ENCODE measurements around the gene PGC.
A peak's percentile ranks its signal among the peaks of the same experiment; 100 is the strongest.

Gene PGC

DNA sequence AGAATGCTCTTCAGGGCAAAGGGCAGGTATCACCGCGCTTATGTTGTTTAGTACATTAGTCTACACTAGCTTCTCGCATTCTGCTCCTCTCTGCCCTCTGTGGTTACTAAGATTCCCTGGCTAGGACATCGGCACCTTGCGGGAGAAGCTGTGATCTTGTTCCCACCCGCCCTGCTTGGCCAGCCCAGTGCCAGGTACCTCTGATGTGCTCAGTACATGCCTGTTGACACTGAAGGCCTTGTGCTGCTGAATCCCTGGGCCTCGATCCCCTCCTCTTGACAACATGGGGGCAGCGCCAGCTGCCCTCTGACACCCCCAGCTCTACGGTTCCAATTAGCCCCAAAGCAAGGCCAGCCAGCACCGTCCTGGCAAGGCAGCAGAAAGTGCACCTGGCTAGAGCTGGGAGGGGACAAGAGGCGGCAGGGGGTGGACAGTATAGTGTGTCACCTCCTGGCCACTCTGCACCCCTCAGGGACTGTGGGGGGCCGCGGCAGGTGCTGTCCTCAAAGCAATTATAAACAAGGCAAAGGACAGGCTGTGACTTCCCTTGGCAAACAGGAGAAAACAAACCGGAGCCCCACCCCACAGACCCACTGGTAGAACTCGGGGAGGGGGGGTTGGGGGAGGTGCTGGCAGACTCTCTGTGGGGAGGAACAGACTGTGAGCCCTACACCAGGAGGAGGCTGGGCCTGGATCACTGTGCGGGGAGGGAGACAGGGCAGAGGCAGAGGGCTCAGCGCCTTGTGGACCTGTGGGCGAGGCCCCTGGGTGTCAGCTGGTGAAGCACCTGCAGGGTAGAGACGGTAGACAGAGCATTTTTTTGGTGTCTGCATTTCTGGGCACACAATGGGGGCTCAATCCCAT is 18.9 kb downstream of the PGC start:
- DNase-seq, result peak; percentile 35

- DNase-seq, result no peak
These were observed 19.5 kb downstream of the PGC start for GRCh38 chr6:41727705-41728072.

DNA sequence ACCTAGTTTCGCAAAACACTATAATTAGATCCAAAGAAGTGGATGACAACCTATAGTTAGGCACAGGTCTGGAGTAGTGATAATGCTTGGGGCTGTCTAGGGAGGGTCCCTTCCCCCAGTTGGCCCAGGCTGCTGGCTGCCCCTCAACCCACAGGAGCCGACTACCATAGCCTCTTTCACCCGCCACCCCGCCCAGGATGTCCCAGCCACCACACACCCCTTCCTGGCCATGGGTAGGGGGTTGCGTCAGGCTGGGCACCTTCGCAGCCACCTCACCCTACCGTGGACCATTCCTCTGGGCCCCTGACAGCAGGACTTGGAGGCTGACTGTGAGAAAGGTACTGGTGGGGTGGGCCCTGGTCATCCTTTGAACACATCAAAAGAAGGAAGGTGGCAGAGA is 20.3 kb downstream of the PGC start:
- no peak for DNase-seq

DNA sequence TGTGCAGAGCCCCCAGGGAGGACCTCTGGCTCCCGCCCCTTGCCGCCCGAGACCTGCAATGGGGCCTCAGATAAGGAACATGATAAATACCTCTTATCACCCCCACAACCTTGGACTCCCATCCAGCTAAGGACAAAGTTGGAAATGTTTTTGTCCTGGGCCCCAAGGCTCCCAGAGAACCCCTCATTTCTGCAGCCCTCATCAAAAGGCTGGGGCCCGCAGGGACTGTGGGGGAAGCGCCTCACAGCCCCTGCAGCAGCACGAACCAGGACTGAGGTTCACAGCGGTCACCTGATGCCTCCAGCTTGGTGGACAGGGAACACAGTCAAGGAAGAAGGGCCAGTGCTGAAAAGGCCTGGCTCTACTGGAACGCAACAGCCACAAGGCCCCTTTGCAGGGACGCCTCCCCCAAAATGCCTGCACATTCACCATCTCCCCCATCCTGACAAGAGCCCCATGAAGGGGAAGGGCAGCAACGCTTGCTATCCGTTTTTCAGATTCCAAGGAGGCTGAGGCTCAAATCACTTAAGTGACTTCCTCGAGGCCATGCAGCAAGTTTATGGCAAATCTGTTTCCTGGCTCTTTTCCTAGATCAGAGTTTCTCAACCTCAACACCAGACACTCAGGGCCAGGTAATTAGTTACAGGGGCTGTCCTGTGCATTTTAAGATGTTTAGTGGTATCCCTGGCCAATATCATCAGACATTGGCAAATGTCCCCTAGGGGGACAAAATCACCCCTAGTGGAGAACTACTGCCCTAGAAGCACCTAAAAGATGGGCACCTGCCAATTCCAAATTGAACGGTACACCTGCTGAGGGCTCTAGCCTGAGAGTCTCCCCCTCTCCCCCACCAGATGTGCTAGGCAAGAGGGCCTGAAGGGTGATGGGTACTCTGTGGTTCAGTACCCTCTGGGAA is 22.4 kb downstream of the PGC start:
- no peak for DNase-seq

DNA sequence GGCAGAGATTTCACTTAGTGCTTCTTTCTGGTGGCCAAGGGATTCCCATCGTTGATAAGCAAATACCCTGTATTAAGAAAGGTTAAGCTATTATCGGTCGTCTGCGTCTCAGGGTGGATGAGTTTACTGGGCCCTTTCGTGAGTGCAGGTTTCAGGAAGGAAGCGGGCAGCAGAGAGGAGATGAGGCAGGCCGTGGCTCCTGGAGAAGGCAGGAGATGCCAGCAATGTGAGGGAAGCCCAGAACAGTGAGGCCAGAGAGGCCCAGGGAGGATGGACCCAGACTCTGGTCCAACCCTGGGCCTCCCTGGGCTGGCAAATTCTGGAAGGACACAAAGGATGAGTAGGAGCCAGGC is 23.0 kb downstream of the PGC start:
- no peak for DNase-seq

DNA sequence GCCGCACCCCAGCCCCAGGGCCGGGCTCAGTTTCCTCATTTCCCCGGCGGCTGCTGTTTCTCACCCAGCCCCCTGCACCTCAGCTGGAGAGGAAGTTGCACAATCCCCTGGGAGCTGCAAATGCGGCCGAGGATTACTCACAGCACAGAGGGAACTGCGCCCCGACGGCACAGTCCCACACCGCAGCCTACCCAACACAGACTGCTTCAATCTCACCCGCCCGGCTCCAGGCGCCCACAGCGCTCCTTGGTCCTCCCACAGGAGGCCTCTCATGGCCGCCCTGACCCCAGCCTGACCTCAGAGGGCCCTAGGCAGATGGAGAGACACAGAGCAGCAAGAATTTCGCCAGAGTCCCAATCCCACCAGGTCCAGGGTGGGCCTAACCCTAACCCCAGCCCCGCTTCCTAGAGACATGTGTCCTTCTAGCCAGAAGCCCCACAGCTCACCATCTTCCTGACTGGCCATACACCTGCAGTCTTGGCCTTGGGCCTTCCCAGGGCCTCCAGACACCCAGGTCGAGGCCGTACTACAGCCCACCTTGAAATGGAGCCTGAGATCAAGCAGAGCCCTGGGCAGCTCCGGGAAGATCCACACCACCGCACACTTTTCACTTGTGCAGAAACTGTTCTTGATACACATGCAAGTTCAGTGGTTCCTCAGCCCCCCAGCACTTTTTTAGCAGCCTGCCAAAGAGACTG is 23.5 kb downstream of the PGC start:
- DNase-seq, result no peak

DNA sequence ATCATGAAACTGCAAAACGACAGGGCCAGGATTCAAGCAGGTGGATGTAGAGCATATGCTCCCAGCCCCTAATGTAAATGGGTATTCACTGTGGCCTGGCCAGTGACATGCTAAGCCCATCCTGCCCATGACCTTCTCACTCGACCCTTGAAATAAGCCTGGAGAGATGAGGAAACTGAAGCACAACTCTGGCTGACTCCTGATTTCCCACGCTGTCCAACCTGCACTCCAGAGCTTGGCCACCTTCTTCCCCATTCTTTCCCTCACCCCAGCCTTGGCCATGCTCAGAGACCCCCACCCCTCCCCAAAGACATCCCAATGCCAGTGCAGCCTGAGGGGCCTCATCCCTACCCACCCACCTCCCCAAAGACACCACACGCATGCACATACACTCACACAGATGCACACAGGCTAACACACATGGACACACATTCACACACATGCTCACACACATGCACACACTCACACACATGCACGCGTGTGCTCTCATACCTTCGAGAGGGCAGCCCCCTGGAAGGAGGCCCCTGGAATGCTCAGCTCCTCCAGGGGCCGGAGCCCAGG is 24.1 kb downstream of the PGC start:
- DNase-seq, result no peak

GRCh38 chr6:41721414-41721813 is 25.8 kb downstream of the PGC start:
- DNase-seq, result no peak

GRCh38 chr6:41720783-41721182 is 26.4 kb downstream of the PGC start:
- no peak for DNase-seq

- no peak for DNase-seq
These were observed 27.0 kb downstream of the PGC start for GRCh38 chr6:41720262-41720620.

DNA sequence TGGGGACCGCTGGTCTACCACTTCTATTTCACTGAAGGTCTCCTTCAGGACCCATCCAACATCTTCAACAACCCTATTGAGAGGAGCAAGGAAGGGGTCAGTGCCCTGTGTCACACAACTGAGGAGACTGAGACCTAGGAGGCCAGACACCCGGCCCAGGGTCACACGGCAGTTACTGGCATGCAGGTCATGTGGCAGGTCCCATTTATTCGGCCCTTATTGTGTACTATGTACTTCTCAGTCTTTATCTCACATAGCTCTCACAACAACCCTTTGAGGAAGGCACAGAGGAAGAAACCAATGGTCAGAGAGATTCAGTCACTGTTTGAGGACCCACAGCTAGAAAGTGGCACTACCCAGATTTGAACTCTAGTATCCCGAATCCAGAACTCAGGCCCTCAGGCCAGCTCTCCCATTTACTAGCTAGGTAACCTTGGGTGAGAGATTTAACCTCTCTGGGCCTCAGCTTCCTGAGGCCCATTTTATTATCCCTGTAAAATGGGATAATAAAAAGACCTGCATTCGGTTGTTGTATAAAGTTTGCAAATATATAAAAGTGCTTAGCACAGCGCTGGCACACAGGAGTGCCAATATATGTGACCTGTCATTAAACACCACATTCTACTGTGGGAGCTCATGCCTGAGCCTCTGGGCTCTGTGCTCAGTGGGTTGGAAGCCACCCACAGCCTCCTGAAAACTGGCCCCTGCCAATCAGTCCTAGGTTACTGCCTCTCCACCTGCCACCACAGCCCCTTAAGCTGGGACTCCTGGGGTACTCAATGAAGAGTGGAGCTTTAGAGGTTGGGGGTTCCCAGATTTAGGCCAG is 27.5 kb downstream of the PGC start:
- no peak for DNase-seq

DNA sequence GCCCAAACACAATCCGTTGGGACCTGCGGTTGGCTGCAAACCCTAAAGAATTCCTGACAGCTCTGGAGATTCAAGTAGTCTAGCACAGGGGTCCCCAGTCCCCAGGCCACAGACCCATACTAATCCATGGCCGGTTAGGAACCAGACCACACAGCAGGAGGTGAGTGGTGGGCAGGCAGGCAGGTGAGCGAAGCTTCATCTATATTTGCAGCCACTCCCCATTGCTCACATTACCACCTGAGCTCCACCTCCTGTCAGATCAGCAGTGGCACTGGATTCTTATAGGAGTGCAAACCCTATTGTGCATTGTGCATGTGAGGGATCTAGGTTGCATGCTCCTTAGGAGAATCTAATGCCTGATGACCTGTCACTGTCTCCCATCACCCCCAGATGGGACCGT is 28.4 kb downstream of the PGC start:
- DNase-seq, result no peak

- DNase-seq, result no peak
These were observed 29.8 kb downstream of the PGC start for GRCh38 chr6:41717392-41717736.

DNA sequence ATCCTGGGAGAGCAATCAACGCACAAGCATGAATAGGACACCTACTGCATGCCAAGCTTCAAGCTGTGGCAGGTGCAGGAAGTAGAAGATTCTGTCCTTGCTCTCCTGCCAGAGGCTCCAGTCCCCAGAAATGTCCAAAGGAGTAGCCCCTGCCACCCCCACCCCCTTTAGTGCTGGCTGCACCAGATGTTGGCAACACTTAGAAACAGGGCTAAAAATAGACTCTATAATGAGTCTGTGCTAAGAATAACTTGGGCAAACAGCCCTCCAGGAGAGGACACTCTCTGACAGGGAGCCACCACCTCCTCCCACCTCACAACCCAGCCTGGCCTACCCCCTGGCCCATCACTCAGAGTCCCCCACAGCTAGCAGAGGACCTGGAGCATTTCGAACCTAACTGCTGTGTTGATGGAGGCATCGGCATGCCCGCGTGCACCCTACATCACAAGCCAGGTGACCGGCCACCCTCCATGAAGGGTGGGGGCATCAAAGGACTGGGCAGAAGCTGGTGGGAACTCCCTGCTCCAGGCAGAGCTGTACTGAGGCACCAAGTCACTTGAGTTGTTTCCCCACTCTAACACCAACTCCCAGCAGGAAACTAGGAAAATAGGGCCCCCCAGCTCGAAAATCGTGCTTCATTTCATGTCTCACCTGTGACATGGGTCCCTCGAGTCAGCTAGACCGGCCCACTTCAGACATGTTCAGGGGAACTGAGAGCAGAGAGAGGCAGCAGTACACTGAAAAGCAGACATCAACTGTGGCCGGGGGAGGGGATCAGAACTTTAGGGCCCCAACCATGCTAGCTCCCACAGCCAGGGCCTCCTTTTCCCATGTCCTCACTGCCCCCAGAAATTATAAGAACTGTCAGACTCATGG is 30.4 kb downstream of the PGC start:
- no peak for DNase-seq

- no peak for DNase-seq
These were observed 31.2 kb downstream of the PGC start for GRCh38 chr6:41715795-41716515.

GRCh38 chr6:41714556-41715273 is 32.5 kb downstream of the PGC start:
- DNase-seq, result no peak

GRCh38 chr6:41713650-41714291 is 33.4 kb downstream of the PGC start:
- no peak for DNase-seq

DNA sequence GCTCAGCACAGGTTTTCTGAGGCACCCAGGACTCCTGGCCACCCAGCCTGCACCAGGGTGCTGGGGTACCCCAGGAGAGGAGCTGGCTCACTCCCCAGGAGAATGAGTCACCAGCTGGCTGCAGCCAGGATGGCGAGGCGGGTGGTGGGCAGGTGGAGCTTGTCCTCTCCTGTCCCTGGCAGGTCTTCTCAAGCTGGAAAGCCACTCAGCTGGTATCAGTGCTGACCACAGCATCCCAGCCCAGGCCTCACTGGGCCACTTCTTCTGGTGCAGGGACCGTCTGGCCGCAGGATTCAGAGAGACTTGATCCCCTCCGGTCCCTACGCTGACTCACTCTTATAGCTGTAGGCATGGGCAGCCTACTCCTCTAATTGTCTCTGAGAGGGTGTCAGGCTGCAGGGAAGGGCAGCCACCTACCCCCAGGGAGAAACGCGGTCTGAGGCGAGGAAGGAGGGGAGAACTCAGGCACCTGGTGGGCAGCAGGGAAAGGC is 34.0 kb downstream of the PGC start:
- DNase-seq, result no peak

DNA sequence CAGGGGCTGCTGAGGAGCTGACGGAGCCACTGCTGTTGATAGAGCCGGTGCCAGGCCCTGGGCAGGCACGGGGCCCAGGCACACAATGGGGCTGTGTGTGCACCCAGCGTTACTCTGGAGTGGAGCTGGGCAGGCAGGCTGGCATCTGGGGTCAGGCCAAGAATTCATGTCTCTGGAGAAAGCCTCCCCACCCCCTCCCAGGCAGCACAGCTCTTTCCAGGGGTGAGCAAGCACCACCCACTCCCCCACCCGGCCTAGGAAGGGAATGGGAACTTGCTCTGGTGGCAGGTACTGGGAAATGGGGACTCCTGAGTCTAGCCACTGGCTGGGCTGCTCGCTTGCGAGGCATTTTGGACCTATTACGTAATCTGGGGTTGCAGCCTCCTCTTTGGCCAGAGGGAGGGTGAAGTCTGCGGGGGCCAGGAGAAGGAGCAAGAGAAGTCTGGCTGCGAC is 34.5 kb downstream of the PGC start:
- no peak for DNase-seq
